NK-92 treated with Interleukin-12 subunit alpha and Interleukin-12 subunit beta, amount 100 ng/mL, for 24 hours (cell line): ENCODE results near the gene CDH6.

Experiments used
- DNase-seq: peaks from one replicate; lab custom pipeline; 2025; lab: John Stamatoyannopoulos, UW

CDH6 gene

GRCh38 chr5:31193591-31194467, at the start of gene CDH6:
Gene CDH6, plus strand, starts transcription at chr5:31193686. Its CDS starts 73,788 bp downstream, at chr5:31267474.
- no peak for DNase-seq

- no peak for DNase-seq
Observed at GRCh38 chr5:31144364-31144763, 49.1 kb upstream of the CDH6 start.

DNA sequence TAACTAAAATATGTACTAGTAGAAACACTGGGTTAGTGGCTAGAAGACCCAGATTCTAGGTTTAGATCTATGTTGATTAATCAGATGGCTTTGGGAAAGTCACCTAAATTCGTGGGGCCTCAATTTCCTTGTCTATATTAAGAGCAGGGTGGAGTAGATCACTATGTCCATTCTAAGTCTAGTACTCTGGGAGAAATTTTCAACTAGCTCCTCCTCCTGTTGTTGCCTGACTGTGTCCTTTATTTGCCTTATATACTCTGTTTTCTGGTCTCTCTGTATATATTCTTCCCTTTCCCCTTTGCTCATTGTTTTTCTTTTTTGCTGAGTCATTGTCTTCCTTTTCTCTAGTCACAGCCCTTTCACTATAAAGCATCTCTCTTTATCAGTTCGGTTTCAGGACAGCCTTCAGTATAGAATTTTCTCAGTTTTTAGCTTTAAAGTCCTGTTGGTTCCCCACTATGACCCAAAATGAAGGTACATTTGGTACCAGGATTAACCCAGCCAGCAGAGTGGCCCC, 44.5 kb upstream of the CDH6 start:
- no peak for DNase-seq

DNA sequence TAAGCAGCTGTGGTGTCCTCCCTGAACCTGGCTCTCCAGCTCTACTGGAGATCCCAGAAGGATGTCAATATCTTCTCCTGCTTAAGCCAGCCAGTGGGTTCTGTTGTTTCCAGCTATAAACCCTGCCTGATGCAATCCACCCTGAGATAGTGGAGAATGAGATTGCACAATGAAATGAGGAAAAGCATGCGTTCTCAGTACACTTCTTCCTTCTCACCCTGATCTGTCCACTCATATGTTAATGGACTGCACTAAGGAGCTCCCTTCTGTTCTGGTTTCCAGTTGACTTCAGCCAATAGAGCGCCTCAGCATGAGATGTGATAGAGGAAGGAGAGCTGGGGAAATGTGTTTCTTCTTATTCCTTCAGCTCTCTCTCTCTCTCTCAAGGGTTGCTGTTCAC, 40.0 kb upstream of the CDH6 start:
- DNase-seq, result no peak

GRCh38 chr5:31156631-31157160, 36.8 kb upstream of the CDH6 start:
- DNase-seq, result no peak

DNA sequence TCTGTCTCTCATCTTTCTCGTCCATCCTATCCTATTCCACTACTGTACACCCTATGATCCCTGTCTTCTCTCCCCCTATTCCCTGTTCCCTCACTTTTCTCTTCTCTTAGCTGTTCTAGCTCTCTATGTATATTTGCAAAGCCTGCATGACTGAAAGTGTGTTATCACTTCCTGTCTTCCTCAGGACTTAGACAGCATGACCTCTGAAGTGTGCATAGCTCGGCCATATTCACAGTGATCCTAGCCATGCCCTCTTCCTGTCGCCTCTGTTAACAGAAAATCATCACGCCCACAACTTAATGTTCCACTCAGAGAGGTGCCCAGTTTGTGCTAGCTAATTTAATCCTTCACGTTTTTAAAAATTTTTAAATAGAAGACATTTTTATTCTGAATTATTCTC, 35.8 kb upstream of the CDH6 start:
- no peak for DNase-seq

DNA sequence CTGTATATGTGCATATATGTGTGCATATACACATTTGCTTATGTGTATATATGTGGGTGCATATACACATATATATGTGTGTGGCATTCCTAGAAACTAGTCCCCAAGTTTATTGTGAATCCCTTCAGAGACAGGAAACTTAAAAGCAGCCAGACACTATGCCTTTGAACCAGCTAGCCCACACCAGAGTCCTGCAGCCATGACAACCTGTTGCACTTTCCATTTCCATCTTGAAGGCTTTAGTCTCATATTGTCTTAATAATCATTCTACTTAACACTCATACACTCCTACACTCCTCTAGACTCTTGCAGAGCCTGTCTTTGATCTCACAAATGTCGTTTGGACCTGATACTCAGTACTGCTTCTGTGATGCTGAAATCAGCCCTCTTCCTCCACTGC, 34.8 kb upstream of the CDH6 start:
- DNase-seq, result no peak

- DNase-seq, result no peak
Observed at GRCh38 chr5:31161781-31162181, 31.7 kb upstream of the CDH6 start.

GRCh38 chr5:31165729-31166128, 27.8 kb upstream of the CDH6 start:
- no peak for DNase-seq

GRCh38 chr5:31169379-31169778, 24.1 kb upstream of the CDH6 start:
- no peak for DNase-seq

DNA sequence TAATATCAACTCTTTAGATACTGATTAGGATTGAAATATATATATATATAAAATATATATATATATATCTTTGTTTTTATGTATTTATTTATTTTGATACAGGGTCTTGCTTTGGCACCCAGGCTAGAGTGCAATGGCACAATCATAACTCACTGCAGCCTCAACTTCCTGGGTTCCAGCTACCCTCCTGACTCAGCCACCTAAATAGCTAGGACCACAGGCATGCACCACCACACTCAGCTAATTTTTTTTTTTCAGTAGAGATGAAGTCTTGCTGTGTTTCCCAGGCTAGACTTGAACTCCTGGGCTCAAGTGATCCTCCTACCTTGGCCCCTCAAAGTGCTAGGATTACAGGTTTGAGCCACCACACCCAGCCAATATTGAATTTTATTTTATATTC, 20.6 kb upstream of the CDH6 start:
- DNase-seq, result no peak

DNA sequence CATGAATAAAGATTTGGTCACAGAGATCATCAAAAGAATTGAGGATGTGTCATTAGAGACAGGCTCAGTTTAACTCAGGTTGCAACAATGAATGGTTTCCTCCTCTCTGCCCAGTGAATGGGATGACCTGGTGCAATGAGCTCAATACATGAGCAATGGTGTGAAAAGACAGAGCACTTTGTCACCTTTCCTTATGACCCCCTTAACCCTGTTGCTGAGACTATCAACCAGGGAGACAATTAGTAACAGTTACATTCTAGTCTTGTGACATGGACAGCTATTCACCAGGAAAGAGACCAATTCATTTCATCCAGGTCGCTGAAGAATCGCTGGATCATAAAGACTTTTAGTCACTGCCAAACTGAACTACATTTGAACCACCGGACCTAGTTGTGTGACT, 19.9 kb upstream of the CDH6 start:
- DNase-seq, result no peak

GRCh38 chr5:31181376-31181987, 12.0 kb upstream of the CDH6 start:
- no peak for DNase-seq

GRCh38 chr5:31182136-31182535, 11.3 kb upstream of the CDH6 start:
- DNase-seq, result no peak

- no peak for DNase-seq
Observed at GRCh38 chr5:31185951-31186350, 7.5 kb upstream of the CDH6 start.

DNA sequence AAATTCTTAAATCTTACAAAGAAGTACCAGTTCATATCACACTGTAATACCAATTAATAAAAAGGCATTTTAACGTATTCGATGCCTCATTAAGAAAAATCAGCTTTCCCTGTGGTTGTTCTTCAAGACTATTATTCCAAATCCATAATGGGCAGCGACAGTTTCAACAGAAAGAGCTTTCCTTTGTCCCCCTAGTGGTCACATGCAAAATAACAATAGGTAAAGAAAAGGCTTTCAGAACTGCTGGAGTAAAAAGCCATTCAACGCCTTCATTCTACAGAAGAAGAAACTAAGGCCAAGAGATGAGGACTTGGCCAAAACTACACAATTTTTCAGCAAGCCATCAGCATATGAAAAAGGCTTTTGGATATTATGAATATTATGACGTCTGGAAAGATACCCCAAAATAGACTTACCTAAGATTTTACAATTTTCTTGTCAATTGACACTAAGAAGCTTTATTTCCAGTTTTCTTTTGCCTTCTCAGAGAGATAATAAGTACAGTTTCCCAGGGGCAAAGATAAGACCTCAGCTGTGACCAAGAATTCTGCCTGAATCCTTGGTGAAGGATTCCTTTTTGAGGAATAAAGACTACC, 6.7 kb upstream of the CDH6 start:
- DNase-seq, result no peak

- DNase-seq, result no peak
Observed at GRCh38 chr5:31187591-31187990, 5.9 kb upstream of the CDH6 start.

- no peak for DNase-seq
Observed at GRCh38 chr5:31192442-31192841, 1.0 kb upstream of the CDH6 start.

DNA sequence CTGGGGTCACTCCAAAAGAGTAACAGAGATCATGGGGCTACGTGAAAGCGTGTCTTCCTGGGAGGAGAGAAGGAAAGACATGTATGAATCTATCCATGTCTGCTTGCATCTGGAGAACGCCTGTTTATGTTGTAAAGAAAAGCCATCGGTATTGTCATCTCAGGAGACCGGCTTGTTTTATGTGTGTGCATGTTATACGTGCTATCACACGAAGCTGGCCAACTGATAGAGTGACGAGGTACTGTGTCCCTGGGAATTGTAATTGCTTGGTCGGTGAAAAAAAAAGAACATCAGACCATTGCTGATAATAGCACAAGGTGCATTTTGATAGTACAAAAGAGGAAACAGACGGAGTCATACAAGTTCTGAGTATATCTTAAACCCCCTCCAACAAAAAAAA, 370 bp upstream of the CDH6 start:
- no peak for DNase-seq

GRCh38 chr5:31194468-31194813, 955 bp downstream of the CDH6 start:
- DNase-seq, result no peak

- no peak for DNase-seq
Observed at GRCh38 chr5:31194892-31195555, 1.5 kb downstream of the CDH6 start.

DNA sequence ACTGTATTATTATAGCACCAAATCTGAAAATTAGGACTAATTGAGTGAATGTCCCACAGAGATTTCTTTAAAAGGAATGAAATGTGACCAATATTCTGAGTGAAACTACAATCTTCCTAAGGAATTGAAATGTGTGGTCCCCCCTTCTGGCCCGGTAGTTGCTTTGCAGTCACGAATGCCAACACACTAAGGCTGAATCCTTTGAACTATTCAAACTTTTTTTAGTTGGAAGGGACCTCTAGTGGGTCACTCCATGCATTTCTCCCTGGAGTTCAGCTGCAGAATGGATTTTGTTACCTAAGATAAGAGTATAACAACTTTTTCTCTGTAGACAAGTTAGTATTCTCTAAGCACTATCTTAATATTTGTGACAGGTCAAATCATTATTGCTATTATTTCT, 2.8 kb downstream of the CDH6 start:
- DNase-seq, result no peak
